Muscle layer of colon (tissue), 2 donors: ENCODE data around the gene ALK.
"Not testable (repeated sequence)": the region's sequence is repeated elsewhere in the genome, so short reads cannot be mapped to it uniquely, and the experiment has no call there.

Experiments
- H3K27ac ChIP-seq: one replicate; pipeline ENCODE4 v1.7.0; 2013; ENCODE audit warnings: low read depth, mild to moderate bottlenecking, low read length, moderate library complexity
- H3K27me3 ChIP-seq, 2 donors: one replicate each; pipeline ENCODE4 v1.7.0; 2013; ENCODE audit warnings: low read length in 2 of 2, mild to moderate bottlenecking in 2 of 2; ENCODE audit not compliant: insufficient read depth in 2 of 2, control insufficient read depth in 1 of 2
- H3K36me3 ChIP-seq: one replicate; pipeline ENCODE4 v1.7.0; 2013; ENCODE audit warnings: mild to moderate bottlenecking, low read length; ENCODE audit not compliant: insufficient read depth
- H3K4me1 ChIP-seq: one replicate; pipeline ENCODE4 v1.7.0; 2013; ENCODE audit warnings: mild to moderate bottlenecking, low read length; ENCODE audit not compliant: insufficient read depth
- H3K4me3 ChIP-seq, 2 donors: one replicate each; pipeline ENCODE4 v1.7.0; 2013; ENCODE audit warnings: low read length in 2 of 2, low read depth in 1 of 2, mild to moderate bottlenecking in 1 of 2, moderate library complexity in 1 of 2
- H3K9ac ChIP-seq: one replicate; pipeline ENCODE4 v1.7.0; 2013; ENCODE audit warnings: low read length
- H3K9me3 ChIP-seq: one replicate; pipeline ENCODE4 v1.7.0; 2013; ENCODE audit warnings: mild to moderate bottlenecking, low read length
- donor health status: abdominal sarcoma.
- donor health status: Adenocarcinoma of cecum.

ALK gene

GRCh38 chr2:29751390-29751789 lies 170.0 kb downstream of the ALK start:
- Histone ChIP-seq H3K4me3 (no peak overlapping the region), H3K9me3 (no peaks in the 10 kb centered on the region), H3K36me3 (no peaks in the 10 kb centered on the region), H3K27me3 (no peaks in the 10 kb centered on the region), H3K4me1 (no peaks in the 10 kb centered on the region), H3K27ac (no peak overlapping the region), H3K9ac (no peak overlapping the region)

- H3K9ac ChIP-seq, H3K27me3 ChIP-seq, H3K9me3 ChIP-seq, H3K4me3 ChIP-seq, H3K36me3 ChIP-seq, H3K4me1 ChIP-seq, H3K27ac ChIP-seq: not testable (repeated sequence)
These were observed 170.9 kb downstream of the ALK start for GRCh38 chr2:29750463-29750862.

GRCh38 chr2:29749843-29750242 lies 171.5 kb downstream of the ALK start:
- H3K9ac ChIP-seq = no peak overlapping the region
- H3K36me3 ChIP-seq = no peaks in the 10 kb centered on the region
- H3K27me3 ChIP-seq = no peaks in the 10 kb centered on the region
- H3K27ac ChIP-seq = no peak overlapping the region
- H3K4me3 ChIP-seq = no peak overlapping the region
- H3K4me1 ChIP-seq = no peaks in the 10 kb centered on the region
- H3K9me3 ChIP-seq = no peaks in the 10 kb centered on the region

GRCh38 chr2:29749041-29749440 lies 172.3 kb downstream of the ALK start:
- Histone ChIP-seq H3K9me3 (no peaks in the 10 kb centered on the region), H3K27ac (no peak overlapping the region), H3K9ac (no peak overlapping the region), H3K4me1 (no peaks in the 10 kb centered on the region), H3K36me3 (no peaks in the 10 kb centered on the region), H3K27me3 (no peaks in the 10 kb centered on the region), H3K4me3 (no peak overlapping the region)

GRCh38 chr2:29747786-29748470 lies 173.5 kb downstream of the ALK start:
- Histone ChIP-seq H3K4me3 (no peak overlapping the region), H3K27me3 (no peaks in the 10 kb centered on the region), H3K9ac (no peak overlapping the region), H3K9me3 (no peaks in the 10 kb centered on the region), H3K27ac (no peak overlapping the region), H3K36me3 (no peaks in the 10 kb centered on the region), H3K4me1 (no peaks in the 10 kb centered on the region)

DNA sequence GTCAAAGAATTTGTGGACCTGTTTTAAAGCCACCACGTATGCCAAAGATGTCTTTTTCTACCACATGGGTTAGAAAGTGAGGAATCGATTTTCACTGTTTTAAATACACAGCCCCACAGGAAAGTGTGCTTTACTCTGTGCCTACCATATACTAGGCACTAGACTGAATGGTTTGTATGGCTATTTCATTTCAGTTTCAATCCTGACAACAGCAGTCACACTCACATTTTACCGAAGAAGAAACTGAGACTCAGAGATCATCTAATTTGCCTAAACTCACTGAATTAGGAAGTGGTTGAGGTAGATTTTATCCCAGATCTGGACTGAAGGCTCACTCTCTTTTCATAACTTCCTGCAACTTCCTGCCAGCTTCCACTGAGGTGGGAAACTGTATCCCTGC lies 176.4 kb downstream of the ALK start:
- Histone ChIP-seq H3K4me1 (no peaks in the 10 kb centered on the region), H3K9me3 (no peaks in the 10 kb centered on the region), H3K36me3 (no peaks in the 10 kb centered on the region), H3K27ac (no peak overlapping the region), H3K27me3 (no peaks in the 10 kb centered on the region), H3K9ac (no peak overlapping the region), H3K4me3 (no peak overlapping the region)

GRCh38 chr2:29743516-29743915 lies 177.9 kb downstream of the ALK start:
- H3K27ac ChIP-seq = no peak overlapping the region
- no peaks in the 10 kb centered on the region for H3K4me1 ChIP-seq
- no peaks in the 10 kb centered on the region for H3K27me3 ChIP-seq
- H3K36me3 ChIP-seq = no peaks in the 10 kb centered on the region
- no peaks in the 10 kb centered on the region for H3K9me3 ChIP-seq
- H3K4me3 ChIP-seq = no peak overlapping the region
- H3K9ac ChIP-seq = no peak overlapping the region

DNA sequence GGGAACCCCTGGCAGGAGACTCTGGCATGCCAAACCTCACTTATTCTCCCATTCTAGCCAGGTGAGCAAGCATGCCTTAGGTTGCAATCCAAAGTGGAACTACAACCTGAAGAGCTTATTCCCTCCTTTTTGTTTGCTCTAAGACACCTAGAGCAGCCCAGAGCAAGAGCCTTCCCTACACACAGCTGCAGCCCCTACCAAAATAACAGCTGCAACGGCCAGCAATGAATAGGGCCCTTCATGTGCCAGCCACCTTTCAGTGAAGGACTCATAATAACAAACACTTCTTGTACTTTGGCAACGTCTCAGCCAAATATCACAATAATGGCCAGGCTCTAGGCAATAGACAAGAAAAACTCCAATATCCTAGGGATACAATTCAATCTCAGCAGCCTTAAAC lies 178.7 kb downstream of the ALK start:
- H3K4me1 ChIP-seq = no peaks in the 10 kb centered on the region
- H3K36me3 ChIP-seq = no peaks in the 10 kb centered on the region
- no peak overlapping the region for H3K4me3 ChIP-seq
- H3K27ac ChIP-seq = no peak overlapping the region
- no peaks in the 10 kb centered on the region for H3K9me3 ChIP-seq
- no peak overlapping the region for H3K9ac ChIP-seq
- H3K27me3 ChIP-seq = no peaks in the 10 kb centered on the region

- Histone ChIP-seq H3K27me3 (no peaks in the 10 kb centered on the region), H3K27ac (no peak overlapping the region), H3K9ac (no peak overlapping the region), H3K36me3 (no peaks in the 10 kb centered on the region), H3K4me3 (no peak overlapping the region), H3K9me3 (no peaks in the 10 kb centered on the region), H3K4me1 (no peaks in the 10 kb centered on the region)
These were observed 180.3 kb downstream of the ALK start for GRCh38 chr2:29741132-29741531.

GRCh38 chr2:29733965-29734364 lies 187.4 kb downstream of the ALK start:
- H3K9me3 ChIP-seq = no peaks in the 10 kb centered on the region
- no peaks in the 10 kb centered on the region for H3K36me3 ChIP-seq
- no peak overlapping the region for H3K9ac ChIP-seq
- no peak overlapping the region for H3K27ac ChIP-seq
- no peak overlapping the region for H3K4me3 ChIP-seq
- no peaks in the 10 kb centered on the region for H3K27me3 ChIP-seq
- peaks cover 6% of the 10 kb centered on the region for H3K4me1 ChIP-seq

DNA sequence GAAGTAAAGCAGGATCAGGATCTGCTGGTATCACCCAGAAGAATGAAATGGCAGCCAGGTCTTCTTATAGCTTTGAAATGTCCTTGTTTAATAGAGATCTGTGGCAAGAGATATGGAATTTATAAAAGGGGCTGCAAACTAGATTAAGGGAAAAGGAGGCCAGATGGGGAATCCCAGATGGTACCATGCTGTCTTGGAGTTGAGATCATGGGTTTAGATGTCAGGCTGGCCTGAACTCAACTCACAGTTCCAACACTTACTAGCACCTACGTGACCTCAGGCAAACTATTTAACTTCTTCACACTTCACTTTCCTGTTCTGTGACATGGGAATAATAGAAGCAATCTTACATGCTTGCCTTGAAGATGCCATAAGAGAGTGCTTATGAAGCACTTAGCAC lies 188.2 kb downstream of the ALK start:
- no peak overlapping the region for H3K27ac ChIP-seq
- H3K4me1 ChIP-seq = peaks cover 8% of the 10 kb centered on the region
- H3K9ac ChIP-seq = no peak overlapping the region
- no peaks in the 10 kb centered on the region for H3K27me3 ChIP-seq
- no peak overlapping the region for H3K4me3 ChIP-seq
- no peaks in the 10 kb centered on the region for H3K9me3 ChIP-seq
- H3K36me3 ChIP-seq = no peaks in the 10 kb centered on the region

- Histone ChIP-seq H3K9me3 (no peaks in the 10 kb centered on the region), H3K27ac (no peak overlapping the region), H3K9ac (no peak overlapping the region), H3K4me3 (no peak overlapping the region), H3K36me3 (no peaks in the 10 kb centered on the region), H3K4me1 (peaks cover 8% of the 10 kb centered on the region), H3K27me3 (no peaks in the 10 kb centered on the region)
These were observed 189.4 kb downstream of the ALK start for GRCh38 chr2:29731948-29732347.
